GM23338 (cell line): ENCODE results near the gene ZNF787. TPM values are rescaled to one million over a fixed set of nuclear protein-coding genes. Genes with fewer than 3 reads are reported as not detected.
A peak's percentile ranks its signal among the peaks of the same experiment; 100 is the strongest.

Experiments used
- ATAC-seq: fragments of 200-7000 bp; cut with Tn5 transposase; 3 replicates; pipeline ENCODE4 v1.9.1; 2020
- DNase-seq: peaks from one replicate; pipeline ENCODE4 v3.0.0-alpha.2; 2015; ENCODE audit warnings: low spot score
- H2AFZ ChIP-seq: fragments of 200-600 bp; sonication (generic); 2 replicates; pipeline ENCODE4 v1.8.0; 2016; ENCODE audit warnings: antibody characterized with exemption, mild to moderate bottlenecking, moderate library complexity
- H3F3A ChIP-seq: fragments of 200-600 bp; sonication (generic); replicated peaks from 2 replicates; pipeline ENCODE4 v1.8.0; 2017; ENCODE audit warnings: antibody characterized with exemption, mixed run types, low read depth
- H3K27ac ChIP-seq: fragments of 200-600 bp; sonication (generic); 2 replicates; pipeline ENCODE4 v1.6.1; 2016; ENCODE audit warnings: low read depth
- H3K27me3 ChIP-seq: fragments of 200-600 bp; sonication (generic); 2 replicates; pipeline ENCODE4 v1.8.0; 2016; ENCODE audit warnings: mild to moderate bottlenecking, mixed run types, moderate library complexity; ENCODE audit not compliant: insufficient read depth
- H3K36me3 ChIP-seq: fragments of 200-600 bp; sonication (generic); 2 replicates; pipeline ENCODE4 v1.8.0; 2016; ENCODE audit warnings: mild to moderate bottlenecking; ENCODE audit not compliant: insufficient read depth
- H3K4me1 ChIP-seq: fragments of 200-600 bp; sonication (generic); 2 replicates; pipeline ENCODE4 v1.8.0; 2016; ENCODE audit warnings: mild to moderate bottlenecking, moderate library complexity; ENCODE audit not compliant: insufficient read depth
- H3K4me2 ChIP-seq: fragments of 200-600 bp; sonication (generic); 2 replicates; pipeline ENCODE4 v1.7.1; 2017; ENCODE audit warnings: mixed run types
- H3K4me3 ChIP-seq: fragments of 200-600 bp; sonication (generic); 2 replicates; pipeline ENCODE4 v1.6.1; 2016; ENCODE audit warnings: mixed run types
- H3K79me2 ChIP-seq: fragments of 200-600 bp; sonication (generic); replicated peaks from 2 replicates; pipeline ENCODE4 v1.8.0; 2017; ENCODE audit warnings: mild to moderate bottlenecking; ENCODE audit not compliant: insufficient read depth
- H3K9me2 ChIP-seq: fragments of 200-600 bp; sonication (generic); 2 replicates; pipeline ENCODE4 v1.8.0; 2017; ENCODE audit not compliant: insufficient read depth
- H4K20me1 ChIP-seq: fragments of 200-600 bp; sonication (generic); replicated peaks from 2 replicates; pipeline ENCODE4 v1.8.0; 2017; ENCODE audit warnings: mild to moderate bottlenecking; ENCODE audit not compliant: insufficient read depth
- H3K27ac Mint-ChIP-seq: 2 replicates; pipeline ENCODE4 v1.8.0; 2020; ENCODE audit warnings: inconsistent platforms, mild to moderate bottlenecking, moderate library complexity, mixed read lengths
- H3K27me3 Mint-ChIP-seq: 3 replicates; pipeline ENCODE4 v1.8.0; 2022; ENCODE audit warnings: low read depth, mild to moderate bottlenecking, moderate library complexity, mixed read lengths, inconsistent platforms; ENCODE audit not compliant: insufficient read depth, poor library complexity
- H3K36me3 Mint-ChIP-seq: 3 replicates; pipeline ENCODE4 v1.8.0; 2021; ENCODE audit warnings: low read depth, mild to moderate bottlenecking, inconsistent platforms, moderate library complexity, mixed read lengths
- H3K4me1 Mint-ChIP-seq: 3 replicates; pipeline ENCODE4 v1.8.0; 2020; ENCODE audit warnings: mild to moderate bottlenecking, inconsistent platforms, mixed read lengths
- H3K4me3 Mint-ChIP-seq: 3 replicates; pipeline ENCODE4 v1.8.0; 2021; ENCODE audit warnings: moderate library complexity, mild to moderate bottlenecking, inconsistent platforms, mixed read lengths
- H3K9me3 Mint-ChIP-seq: 3 replicates; pipeline ENCODE4 v1.8.0; 2020; ENCODE audit warnings: moderate library complexity, mild to moderate bottlenecking, inconsistent platforms, mixed read lengths
- CREB1 ChIP-seq: fragments of 250-450 bp; sonication (Bioruptor Pico); IDR thresholded peaks from 2 replicates; pipeline ENCODE4 v1.5.0; 2020; ENCODE audit warnings: low read depth, mild to moderate bottlenecking, moderate library complexity
- ETS1 ChIP-seq: IDR thresholded peaks from 2 replicates; pipeline ENCODE4 v1.6.1; 2016; ENCODE audit warnings: antibody characterized with exemption
- EZH2 ChIP-seq: fragments of 200-600 bp; sonication (generic); IDR thresholded peaks from one replicate; pipeline ENCODE4 v1.8.0; 2017; ENCODE audit warnings: antibody characterized with exemption, mild to moderate bottlenecking, low read depth; ENCODE audit not compliant: unreplicated experiment
- POLR2AphosphoS5 ChIP-seq: IDR thresholded peaks from 2 replicates; pipeline ENCODE4 v1.6.1; 2016; ENCODE audit warnings: antibody characterized with exemption, low read depth
- REST ChIP-seq: IDR thresholded peaks from one replicate; pipeline ENCODE4 v1.6.1; 2018; ENCODE audit warnings: antibody characterized with exemption; ENCODE audit not compliant: unreplicated experiment
- STAT1 ChIP-seq: IDR thresholded peaks from one replicate; pipeline ENCODE4 v1.6.1; 2016; ENCODE audit warnings: antibody characterized with exemption; ENCODE audit not compliant: unreplicated experiment
- ZNF331 ChIP-seq: fragments of 250-450 bp; sonication (Bioruptor Pico); IDR thresholded peaks from 2 replicates; pipeline ENCODE4 v1.5.0; 2020; ENCODE audit warnings: low read depth, mild to moderate bottlenecking, moderate library complexity
- ZNF462 ChIP-seq: fragments of 250-450 bp; sonication (Bioruptor Pico); IDR thresholded peaks from 2 replicates; pipeline ENCODE4 v1.5.0; 2020; ENCODE audit warnings: mild to moderate bottlenecking, moderate library complexity
- polyA plus RNA-seq: library from polyadenylated mRNA; unstranded; fragments of >200 nt; fragmentation: Nextera tagmentation; extraction: Ambion mirVana; gene quantifications from 2 replicates; pipeline ENCODE4 v1.2.1, GENCODE V29; 2016
- total RNA-seq: library from RNA; depleted of rRNA; stranded (reverse); fragments of >200 nt; shearing (Covaris generic); gene quantifications from 2 replicates; pipeline ENCODE4 v1.2.3, GENCODE V29; 2014

The ZNF787 gene
- total and polyA plus RNA-seq, 2 experiments from 2014 or later = 12.5 to 44.6 TPM

DNA sequence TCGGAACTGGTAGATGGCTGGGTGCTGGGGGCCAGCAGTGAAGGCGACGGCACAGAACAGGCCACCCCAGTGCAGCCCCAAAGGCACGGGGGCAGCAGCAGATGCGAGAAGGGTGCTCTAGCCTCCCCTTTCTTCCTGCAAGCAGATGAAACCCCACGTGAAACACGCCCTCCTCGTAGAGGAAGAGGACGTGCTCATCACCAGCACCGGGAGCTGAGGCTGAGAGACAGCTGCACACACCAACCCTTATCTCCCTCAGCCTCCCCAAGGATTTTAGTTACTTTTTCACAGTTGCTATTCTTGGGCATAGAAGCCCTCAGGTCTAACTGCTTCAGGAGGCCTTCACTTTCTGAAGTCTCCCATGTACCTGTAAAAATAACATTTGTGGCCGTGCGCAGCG lies 11.9 kb downstream of the ZNF787 start:
- Histone ChIP-seq H3K27me3 (no peaks in the 10 kb centered on the region), H4K20me1 (peaks cover 51% of the 10 kb centered on the region), H3K9me2 (no peaks in the 10 kb centered on the region), H2AFZ (no peak overlapping the region), H3K36me3 (no peaks in the 10 kb centered on the region), H3K79me2 (peaks cover 94% of the 10 kb centered on the region), H3K27ac (peak overlapping the region; percentile 69; the same call in 1 of the 2 replicates), H3K4me1 (peaks cover 61% of the 10 kb centered on the region), H3K4me2 (peak overlapping the region; percentile 55; the same call in 1 of the 2 replicates), H3F3A (0 out of 2 replicates have a peak, but pooled peaks cover 3% of the 10 kb centered on the region), H3K4me3 (no peak overlapping the region)
- Mint-ChIP-seq H3K4me3 (no peak overlapping the region), H3K36me3 (peaks cover 4% of the 10 kb centered on the region; the same call in 2 of the 3 replicates), H3K9me3 (no peaks in the 10 kb centered on the region; the same call in 2 of the 3 replicates), H3K27me3 (peaks cover 42% of the 10 kb centered on the region), H3K27ac (no peak overlapping the region), H3K4me1 (peaks cover 76% of the 10 kb centered on the region)
- DNase-seq (no peak), ATAC-seq (no peak)
- TF ChIP-seq STAT1 (no peak), ZNF462 (CRISPR knock-in tag) (no peak), CREB1 (no peak), REST (no peak), ETS1 (no peak), POLR2AphosphoS5 (no peak), EZH2 (no peak), ZNF331 (CRISPR knock-in tag) (no peak)
